ENCODE measurements around the gene EIF4E2. TPM values are rescaled to one million over a fixed set of nuclear protein-coding genes. Genes with fewer than 3 reads are reported as not detected.

Gene EIF4E2
- total and polyA plus RNA-seq, 2 of the 13 experiments (the other 11 are each of a cell fraction or from before 2014, with no cell fraction given) = 25.0 to 101 TPM

DNA sequence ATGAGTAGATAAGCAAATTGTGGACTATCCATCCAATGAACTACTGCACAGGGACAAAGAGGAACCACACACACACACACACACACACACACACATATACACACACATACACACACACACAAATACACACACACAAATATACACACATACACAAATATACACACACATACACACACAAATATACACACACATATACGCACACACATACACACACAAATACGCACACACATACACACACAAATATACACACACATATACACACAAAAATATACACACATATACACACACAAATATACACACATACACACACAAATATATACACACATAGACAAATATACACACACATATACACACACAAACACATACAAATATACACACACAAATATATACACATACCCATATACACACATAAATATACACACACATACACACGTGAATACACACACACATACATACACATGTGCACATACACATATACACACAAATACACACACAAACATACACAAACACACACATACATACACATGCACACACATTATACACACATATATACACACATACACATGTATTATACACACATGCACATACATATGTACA, 63.1 kb downstream of the EIF4E2 start:
- no peak for TF ChIP-seq JUN (CRISPR knock-in tag; IDR thresholded peaks at IDR 0.05)
- TF ChIP-seq FOXK2 (IDR thresholded peaks at IDR 0.05) = 0 out of 2 replicates have a peak, but pooled peaks have one; percentile 39
- peak; percentile 56; the same call in 1 of the 2 replicates for TF ChIP-seq ZNF207 (IDR thresholded peaks at IDR 0.05; ENCODE audit: borderline replicate concordance)
- 0 out of 2 replicates have a peak, but pooled peaks have one; percentile 13 for TF ChIP-seq ATF7 (IDR thresholded peaks at IDR 0.05)
- no peak for TF ChIP-seq ATF7 (CRISPR knock-in tag; IDR thresholded peaks at IDR 0.05)
- 0 out of 2 replicates have a peak, but pooled peaks have one; percentile 59 for TF ChIP-seq NONO (IDR thresholded peaks at IDR 0.05)
- TF ChIP-seq NONO (CRISPR knock-in tag; conservative IDR thresholded peaks at IDR 0.05) = no peak
- TF ChIP-seq MNT (IDR thresholded peaks at IDR 0.05) = peak; percentile 70
- TF ChIP-seq ZNF839 (CRISPR knock-in tag; IDR thresholded peaks at IDR 0.05; ENCODE audit: borderline replicate concordance) = no peak
- no peak for TF ChIP-seq ZSCAN22 (CRISPR knock-in tag; IDR thresholded peaks at IDR 0.05)
- TF ChIP-seq WIZ (CRISPR knock-in tag; IDR thresholded peaks at IDR 0.05) = no peak
- peak; percentile 68; the same call in 1 of the 2 replicates for TF ChIP-seq FOXP1 (IDR thresholded peaks at IDR 0.05)
- TF ChIP-seq FOXP1 (CRISPR knock-in tag; IDR thresholded peaks at IDR 0.05) = no peak
- CTCF ChIA-PET (ENCODE audit: low intra/inter-chr PET ratio, low total read pairs) = no interaction called here
- no peaks in the 10 kb centered on the region for H4K20me1 ChIP-seq (ENCODE audit: insufficient read depth, low read length)
- ATAC-seq = no peak
- no peak overlapping the region for H3K4me3 ChIP-seq (replicated peaks in 1 of 3; ENCODE audit: insufficient read depth in 1 of 3, low read depth in 2 of 3, low read length in 3 of 3)
- H3K9me3 ChIP-seq (ENCODE audit: low read length) = no peaks in the 10 kb centered on the region
- no TSS peak for BruUV-seq (replicated peaks)
- peaks cover 0 to 5% of the 10 kb centered on the region in 2 experiments; a peak in 1 of 5 replicates for H3K27me3 ChIP-seq (ENCODE audit: control insufficient read depth in 1 of 2, insufficient read depth in 2 of 2, low read length in 2 of 2)
- POLR2A ChIA-PET = no interaction called here
- no peak overlapping the region for H2AFZ ChIP-seq (ENCODE audit: low read length)
- in situ Hi-C loops (cut with HindIII; ENCODE audit: extremely low pct_ligation_motif_present, low pct_unique_long_range_greater_than_20kb) = no loop called here
- no peak for DNase-seq (ENCODE audit: low spot score)
- FAIRE-seq = peak; percentile 43
- no peak overlapping the region for H3K9ac ChIP-seq (ENCODE audit: insufficient read depth, low read depth, low read length)
- intact Hi-C loops (cut with micrococcal nuclease; ENCODE audit: unreplicated experiment) = no loop called here
- 49% methylated on average over 3 of the region's 3 CpGs for WGBS (ENCODE audit: low lambda C conversion rate)
- no peak overlapping the region for H3K27ac ChIP-seq (ENCODE audit: extremely low read length, insufficient read depth, low read length)
- H3K4me2 ChIP-seq (ENCODE audit: low read depth, low read length) = no peak overlapping the region
- no peaks in the 10 kb centered on the region; the same call in 1 of the 2 replicates for H3K4me1 ChIP-seq (ENCODE audit: insufficient read depth, low read length)
- H3K36me3 ChIP-seq (replicated peaks in 1 of 2; ENCODE audit: control insufficient read depth in 1 of 2, insufficient read depth in 2 of 2, low read length in 2 of 2) = no peaks in the 10 kb centered on the region
- no peaks in the 10 kb centered on the region for H3K79me2 ChIP-seq (ENCODE audit: insufficient read depth, low read length)

All from HepG2 (cell line).